Stimulated activated CD4-positive, alpha-beta T cell treated with anti-CD3 and anti-CD28 coated beads, Interleukin-2, amount 100 ng/mL, for 4 hours (primary cell): ENCODE results near the gene DDX27.
A peak's percentile ranks its signal among the peaks of the same experiment; 100 is the strongest.

Experiments used
- DNase-seq: peaks from one replicate; pipeline ENCODE4 v3.0.0-alpha.2; 2020; ENCODE audit warnings: low read depth

DDX27 gene

DNA sequence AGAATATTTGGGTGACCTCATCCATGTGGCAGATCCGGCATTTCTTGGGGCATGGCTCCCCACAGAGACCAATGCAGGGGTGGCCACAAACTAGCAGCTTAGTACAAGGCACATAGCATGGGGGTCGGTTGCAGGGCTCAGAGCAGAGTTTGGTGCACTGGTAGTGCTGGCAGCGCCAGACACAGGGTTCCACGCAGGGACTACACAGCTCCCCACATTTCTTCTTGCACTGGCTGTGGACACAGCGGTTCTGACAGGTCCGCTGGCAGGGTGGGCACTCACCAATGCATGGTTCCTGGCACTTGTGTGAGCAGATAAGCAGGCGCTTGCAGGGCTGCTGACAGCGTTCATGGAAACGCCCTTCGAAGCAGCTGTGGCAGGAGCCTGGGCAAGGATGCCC, 29.1 kb downstream of the DDX27 start:
- DNase-seq: no peak

DNA sequence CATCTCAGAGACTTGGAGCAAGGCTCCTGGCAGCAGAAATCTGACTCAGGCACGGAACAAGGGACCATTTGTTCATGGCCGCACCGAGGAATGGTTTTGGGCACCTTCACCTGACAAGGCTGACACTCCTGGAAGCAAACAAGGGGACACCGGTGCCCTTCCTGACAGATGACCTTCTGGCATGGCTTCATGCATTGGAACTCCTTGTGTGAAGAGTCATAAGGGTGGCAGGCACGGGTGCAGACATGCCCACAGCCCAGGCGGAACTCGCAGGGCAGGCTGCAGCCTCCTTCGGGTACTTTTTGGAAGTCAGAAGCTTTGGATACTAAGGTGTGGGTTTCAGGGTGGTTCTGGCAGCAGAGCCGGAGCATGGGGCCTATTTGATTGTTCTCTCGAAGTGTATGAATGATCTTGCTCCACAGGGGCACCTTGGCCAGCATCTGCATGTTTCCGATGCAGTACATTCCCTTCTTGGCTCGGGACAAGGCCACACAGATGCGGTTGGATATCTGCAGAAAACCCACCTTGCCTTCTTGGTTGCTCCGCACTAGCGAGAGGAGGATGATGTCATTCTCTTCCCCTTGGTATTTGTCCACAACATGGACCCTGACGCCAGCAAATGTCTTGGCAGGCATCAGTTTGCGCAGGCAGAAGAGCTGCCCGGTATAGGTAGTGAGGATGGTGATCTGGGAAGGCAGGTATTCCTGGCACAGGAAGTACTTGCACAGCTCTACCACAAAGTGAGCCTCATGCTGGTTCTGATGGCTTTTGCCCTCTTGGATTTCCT, 29.9 kb downstream of the DDX27 start:
- no peak for DNase-seq

DNA sequence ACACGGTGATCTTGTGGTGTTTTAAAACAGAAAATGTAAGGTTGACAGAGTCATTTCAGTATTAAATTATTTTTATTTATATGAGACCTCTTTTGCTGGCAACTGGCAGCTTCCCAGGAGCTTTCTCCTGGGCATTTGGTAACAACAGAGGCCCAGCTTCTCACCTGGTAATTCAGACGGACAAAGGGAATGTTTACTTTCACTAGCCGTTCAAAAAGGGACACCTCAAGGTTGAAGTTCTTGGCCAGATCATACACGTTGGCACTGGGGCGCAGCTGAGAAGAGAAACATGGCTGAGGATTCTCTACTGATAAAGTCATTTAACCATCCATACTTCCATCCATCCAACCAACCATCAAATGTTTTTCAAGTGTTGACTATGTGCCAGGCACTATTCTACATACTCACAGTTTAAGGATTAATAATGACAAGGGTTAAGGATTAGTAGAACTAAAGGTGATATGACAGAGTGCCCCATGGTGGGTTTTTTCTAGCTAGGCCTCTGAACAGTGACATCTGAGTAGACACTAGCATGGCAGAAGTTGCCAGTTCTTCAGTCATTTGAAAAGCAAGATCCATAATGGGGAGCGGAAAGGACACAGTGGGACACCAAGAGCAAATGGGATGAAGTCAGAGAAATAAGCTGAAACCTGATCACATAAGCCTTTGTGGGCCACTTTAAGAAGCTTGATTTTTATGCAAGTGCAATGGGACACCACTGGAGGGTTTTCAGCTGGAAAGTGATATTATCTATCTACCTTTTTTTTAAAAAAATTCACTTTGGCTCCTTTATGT, 33.5 kb downstream of the DDX27 start:
- DNase-seq: no peak

DNA sequence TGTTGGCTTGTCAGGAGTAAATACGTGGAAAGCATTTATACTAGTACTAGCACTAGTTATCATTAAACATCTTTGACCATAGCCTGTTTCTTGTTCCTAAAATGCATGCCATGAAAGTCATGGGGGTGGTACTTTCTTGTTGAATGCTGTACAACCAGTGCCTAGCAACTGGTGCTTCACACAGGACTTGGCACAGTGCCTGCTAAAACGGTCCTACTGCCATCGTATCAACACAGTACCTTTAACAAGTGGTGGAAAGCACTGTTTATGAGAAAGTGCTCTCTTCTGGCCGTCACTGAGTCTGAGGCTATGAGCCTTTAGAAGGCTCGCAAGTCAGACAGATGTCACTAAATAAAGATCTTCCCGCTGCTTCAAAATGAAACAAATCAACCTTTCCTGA, 37.0 kb downstream of the DDX27 start:
- DNase-seq: no peak

DNA sequence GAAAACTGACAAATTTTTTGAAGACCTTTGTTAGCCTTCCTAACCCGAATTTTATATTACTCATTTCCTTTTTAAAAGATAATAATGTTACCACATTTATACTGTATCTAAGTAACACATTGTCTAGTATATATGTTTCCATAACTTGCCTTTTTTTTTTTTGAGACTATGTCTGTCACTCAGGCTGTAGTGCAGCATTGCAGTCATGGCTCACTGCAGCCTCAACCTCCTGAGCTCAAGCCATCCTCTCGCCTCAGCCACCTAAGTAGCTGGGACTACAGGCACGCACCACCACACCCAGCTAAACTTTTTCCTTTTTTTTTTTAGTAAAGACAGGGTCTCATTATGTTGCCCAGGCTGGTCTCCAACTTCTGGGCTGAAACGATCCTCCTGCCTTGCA, 40.1 kb downstream of the DDX27 start:
- no peak for DNase-seq

DNA sequence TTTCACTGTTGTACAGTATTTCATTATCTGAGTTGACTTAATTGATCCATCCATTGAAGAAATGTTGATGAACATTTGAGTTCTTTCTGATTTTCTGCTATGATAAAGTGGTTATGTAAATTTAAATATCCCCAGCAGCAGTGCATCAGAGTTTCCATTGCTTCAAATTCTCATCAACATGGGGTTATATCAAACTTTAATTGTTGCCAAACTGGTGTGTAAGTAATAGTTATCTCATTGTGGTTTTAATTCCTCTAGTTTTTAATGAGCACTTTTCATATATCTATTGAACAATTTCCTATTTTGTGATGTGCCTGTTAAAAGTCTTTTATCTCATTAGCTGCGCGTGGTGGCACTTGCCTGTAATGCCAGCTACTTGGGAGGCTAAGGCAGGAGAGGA, 40.6 kb downstream of the DDX27 start:
- no peak for DNase-seq

DNA sequence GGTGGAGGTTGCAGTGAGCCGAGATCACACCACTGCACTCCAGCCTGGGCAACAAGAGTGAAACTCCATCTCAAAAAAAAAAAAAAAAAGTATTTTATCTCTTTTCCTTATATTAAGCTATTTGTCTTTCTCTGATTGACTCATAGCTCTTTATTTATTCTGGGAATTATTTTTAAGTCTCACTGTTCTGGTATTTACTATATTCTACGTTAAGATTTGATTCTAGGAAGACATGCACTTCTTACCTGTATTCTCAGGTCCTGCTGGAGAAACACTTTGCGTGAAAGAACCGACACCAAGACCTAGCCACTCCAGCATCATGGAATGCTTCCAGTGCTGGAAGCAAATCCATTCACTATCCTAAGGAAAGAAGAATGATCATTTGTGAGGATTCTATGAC, 41.0 kb downstream of the DDX27 start:
- no peak for DNase-seq

DNA sequence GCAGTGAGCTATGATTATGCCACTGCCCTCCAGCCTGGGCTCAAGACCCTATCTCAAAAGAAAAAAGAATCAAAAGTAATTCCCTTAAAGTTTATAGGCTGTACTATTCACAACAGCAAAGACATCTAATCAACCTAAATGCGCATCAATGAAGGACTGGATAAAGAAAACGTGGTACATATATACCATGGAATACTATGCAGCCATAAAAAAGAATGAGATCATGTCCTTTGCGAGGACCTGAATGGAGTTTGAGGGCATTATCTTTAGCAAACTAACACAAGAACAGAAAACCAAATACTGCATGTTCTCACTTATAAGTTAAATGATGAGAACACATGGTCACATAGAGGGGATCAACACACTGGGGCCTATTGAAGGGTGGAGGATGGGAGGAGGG, 42.0 kb downstream of the DDX27 start:
- no peak for DNase-seq

DNA sequence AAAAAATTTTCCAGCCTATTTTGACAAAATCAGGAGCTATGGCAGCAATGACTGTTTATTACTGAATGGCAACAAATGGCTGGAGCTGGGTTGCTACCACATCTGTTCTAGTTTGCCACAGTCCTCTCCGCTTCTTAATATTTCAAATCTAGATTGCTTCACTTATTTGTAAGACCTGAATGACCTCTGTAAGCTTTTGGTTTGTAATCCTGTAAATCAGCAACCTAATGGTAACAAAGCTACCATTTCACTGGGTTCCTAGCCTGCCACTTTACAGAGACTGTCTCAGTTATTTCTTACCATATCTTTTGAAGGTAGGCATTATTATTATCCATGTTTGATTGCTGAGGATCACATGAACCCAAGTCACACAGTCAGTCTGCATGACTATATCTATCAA, 43.2 kb downstream of the DDX27 start:
- no peak for DNase-seq

DNA sequence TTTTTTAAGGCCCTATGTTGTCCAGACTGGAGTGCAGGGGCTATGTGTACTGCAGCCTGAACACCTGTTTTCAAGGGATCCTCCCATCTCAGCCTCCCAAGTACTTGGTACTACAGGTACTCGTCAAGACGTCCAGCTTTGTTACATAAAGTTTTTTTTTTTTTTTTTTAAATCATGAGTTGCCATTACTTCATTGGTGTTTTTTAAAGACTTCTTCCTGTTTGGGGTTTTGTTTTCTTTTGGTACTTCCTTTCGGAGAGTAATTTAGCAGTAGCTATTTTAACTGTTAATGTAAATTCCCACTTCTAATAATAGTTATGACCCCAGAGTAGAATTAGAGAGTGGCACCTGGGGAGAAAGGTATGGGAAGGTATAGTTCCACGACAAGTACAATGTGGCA, 48.1 kb downstream of the DDX27 start:
- no peak for DNase-seq

DNA sequence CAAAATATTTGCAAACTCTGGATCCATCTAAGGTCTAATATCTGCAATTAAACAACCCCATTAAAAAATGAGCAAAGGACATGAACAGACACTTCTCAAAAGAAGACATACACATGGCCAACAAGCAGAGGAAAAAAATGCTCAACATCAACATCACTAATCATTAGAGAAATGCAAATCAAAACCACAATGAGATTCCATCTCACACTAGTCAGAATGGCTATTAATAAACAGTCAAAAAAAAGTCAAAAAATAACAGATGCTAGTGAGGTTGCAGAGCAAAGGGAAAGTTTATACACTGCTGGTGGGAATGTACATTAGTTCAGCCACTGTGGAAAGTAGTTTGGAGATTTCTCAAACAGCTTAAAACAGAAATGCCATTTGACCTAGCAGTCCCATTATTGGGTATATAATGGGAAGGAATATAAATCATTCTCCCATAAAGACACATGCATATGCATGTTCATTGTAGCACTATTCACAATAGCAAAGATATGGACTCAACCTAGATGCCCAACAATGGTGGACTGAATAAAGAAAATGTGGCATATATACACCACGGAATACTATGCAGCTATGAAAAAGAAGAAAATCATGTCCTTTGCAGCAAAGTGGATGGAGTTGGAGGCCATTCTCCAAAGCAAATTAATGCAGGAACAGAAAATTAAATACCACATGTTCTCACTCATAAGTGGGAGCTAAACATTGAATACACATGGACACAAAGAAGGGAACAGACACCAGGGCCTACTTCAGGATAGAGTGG, 49.6 kb downstream of the DDX27 start:
- DNase-seq: no peak

DNA sequence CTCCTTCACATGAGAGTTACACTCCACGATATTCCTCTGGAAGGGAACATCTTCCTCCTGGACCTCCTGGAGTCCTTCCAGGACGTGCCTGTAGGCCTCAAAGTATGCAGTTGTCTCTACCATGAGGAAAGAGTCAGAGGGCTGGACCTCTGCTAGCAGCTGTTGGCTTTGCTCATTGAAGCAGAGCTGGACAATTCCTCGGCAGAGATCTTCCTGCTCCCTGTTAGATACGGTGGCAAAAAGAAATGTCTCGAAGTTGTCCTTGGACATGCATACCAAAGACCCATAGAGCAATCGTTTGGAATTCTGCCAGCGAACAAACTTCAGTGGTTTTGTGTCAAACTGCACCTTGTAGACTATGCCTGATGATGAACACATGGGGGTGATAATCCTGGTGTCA, 51.0 kb downstream of the DDX27 start:
- DNase-seq: no peak

DNA sequence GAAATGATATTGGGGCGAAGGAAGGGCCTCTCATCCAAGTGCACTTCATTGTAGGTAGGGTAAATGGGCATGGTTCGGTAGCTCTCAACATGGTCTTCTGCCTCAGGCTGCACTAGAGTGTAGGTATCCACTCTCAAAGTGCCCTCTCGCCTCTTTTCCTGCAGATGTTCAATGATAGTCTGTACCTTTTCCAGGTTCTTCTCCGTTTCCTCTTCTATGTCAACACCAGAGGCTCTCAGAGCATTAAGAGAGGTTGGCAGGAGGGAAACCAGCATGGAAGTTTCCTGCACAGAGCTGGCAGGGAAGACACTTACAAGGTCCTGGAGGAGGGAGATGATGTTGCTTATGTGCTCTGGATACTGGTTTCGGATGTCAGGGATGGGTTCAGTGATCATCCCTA, 51.5 kb downstream of the DDX27 start:
- no peak for DNase-seq

DNA sequence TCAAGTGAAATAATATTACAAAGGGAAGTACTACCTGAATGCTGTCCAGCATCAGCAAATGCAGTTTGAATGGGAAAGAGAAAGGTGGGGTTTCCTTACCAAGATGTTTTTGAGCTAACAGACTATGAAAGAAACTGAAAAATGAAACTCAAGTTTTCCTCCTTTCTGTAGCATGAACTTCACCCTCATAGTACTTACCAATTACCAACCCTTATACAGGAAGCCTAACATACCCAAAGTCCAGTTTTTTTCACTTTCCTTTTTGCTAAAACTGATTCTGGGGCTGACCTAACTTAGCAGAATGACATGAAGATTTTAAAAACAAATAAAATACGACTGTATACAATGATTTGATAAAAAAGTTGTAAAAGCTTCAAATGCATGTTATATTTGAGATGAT, 53.4 kb downstream of the DDX27 start:
- no peak for DNase-seq

DNA sequence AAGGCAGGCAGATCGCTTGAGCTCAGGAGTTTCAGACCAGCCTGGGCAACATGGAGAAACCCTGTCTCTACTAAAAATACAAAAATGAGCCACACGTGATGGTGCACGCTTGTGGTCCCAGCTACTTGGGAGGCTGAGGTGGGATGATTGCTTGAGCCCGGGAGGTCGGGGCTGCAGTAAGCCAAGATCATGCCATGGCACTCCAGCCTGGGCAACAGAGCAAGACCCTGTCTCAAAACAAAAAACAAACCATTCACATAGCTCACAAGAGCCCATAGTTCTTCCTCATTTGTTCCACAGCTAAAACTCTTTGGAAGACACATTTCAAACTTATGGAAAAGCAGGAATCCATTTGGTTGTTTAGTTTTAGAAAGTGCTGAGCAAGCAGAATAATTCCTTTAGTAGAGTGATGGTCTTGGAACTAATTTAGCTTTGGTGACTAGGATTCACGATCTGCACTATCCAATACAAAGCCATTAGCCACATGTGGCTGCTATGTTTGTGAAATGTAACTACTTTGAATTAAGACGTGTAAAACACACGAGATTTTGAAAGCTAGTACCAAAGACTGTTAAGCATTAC, 54.6 kb downstream of the DDX27 start:
- no peak for DNase-seq

DNA sequence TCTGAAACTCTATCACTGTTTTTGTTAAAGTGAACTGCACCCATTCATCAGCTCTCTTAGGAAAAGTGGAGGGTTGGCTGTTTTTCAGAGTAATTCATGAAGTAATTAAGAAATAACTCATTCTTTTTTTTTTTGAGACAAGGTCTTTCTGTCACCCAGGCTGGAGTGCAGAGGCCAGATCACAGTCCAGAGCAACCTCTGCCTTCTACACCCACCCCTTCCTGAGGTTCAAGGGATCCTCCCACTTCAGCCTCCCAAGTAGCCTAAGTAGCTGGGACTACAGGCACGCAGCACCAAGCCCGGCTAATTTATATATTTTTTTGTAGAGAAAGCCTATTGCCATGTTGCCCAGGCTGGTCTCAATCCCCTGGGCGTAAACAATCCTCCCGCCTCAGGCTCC, 56.0 kb downstream of the DDX27 start:
- no peak for DNase-seq

DNA sequence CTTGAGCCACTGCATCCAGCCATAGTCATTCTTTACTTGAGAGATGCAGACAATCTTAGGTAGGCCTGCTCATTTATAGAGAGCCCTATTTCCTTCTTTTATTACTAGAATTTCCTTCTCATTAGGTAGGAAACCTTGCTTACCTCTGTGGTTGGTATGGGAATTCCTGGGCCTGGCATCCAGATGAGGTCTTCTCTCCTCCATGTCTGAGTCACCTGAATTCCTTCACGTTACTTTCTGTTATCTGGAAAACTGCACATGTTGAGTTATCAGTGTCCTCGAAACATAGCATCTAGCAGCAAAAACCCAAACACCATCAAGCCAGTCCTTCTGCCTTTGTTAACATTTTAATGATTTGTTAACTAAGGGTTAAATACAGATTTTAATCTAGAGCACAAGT, 56.4 kb downstream of the DDX27 start:
- no peak for DNase-seq

DNA sequence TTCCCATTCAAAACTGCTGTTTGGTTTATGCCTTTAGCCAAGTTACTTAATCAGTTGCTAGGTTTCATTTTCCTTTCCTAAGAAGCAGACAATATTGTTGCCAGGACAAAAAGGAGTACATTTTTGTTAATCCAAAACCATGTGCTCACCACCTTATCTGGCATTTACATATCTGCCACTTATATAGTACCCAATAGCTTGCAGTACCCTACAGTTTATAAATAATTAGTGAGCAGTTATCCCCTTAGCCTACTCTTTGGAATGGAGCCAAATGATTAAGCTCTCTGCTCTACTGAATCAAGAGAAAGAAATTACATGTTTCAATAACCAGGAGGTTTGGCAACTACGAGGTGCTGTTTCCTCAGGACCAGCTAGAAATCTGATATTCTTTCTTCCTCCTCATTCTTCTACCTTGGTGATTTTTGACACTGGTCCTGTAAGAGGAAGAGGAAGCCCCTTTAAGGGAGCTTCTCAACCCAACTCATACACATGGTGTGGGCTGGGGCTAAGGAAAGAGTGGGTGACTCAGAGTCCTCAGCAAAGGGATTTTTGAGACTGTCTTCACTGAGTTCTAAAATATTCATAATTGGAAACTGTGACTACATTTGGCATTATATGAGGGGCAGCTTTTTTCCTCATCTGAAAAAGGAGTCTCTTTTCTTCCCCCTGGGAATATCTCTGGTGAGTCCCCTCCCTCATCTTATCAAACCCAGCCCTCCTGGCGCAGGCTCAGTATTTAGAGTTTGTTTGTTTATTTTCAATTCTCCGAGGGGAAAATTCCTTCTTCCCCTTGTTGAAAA, 57.1 kb downstream of the DDX27 start:
- DNase-seq: peak; percentile 62

DNA sequence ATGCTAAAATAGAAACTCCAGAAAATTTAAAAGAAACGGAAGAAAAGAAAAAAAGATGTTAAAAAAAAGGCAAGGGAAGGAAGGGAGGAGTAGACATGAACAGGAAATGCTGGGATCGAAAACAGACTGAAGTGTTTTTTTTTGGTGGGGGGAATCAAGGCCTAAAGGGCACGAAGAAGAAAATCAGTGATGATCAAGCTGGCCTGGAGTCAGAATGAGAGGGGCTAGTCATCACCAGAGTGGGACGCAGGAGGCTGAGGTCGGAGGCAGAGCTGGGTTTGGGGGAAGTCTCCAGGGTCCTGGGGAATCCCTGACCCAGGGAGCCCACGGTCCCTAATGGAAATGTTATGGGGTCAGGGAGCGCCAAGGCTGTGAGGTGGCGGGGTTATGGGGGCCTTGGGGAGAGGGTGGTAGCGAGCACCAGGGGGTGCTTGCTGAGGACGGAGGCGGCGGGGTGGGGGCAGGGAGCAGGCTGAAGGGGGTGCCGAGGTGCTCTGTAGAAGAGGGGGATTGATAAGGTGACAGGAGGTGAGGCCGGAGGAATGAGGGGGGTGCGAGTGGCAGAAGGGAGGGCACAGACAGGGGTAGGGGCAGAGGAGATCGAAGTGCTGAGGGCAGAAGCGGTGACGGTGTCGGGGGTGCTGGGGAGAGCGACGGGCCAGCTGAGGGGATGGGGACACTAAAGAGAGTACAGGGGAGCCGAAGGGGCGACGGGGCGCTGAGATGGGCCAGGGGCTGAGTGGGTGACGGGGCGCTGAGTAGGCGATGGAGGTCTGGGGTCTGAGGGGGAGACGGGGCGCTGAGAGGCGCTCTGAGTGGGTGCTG, 58.0 kb downstream of the DDX27 start:
- no peak for DNase-seq

DNA sequence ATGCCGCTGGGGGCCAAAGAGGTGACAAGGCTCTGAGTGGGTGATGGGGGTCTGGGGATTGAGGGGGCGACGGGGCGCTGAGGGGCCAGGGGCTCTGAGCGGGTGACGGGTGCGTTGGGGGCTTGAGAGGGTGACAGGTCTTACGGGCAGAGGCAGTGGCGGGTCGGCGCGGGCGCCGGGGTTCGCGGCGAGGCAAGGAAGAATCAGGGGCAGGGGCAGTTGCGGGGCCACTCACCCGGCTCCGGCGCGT, 58.5 kb downstream of the DDX27 start:
- no peak for DNase-seq
